GM18508 (cell line): ENCODE results near the gene SPON1.
"Not testable (repeated sequence)": the region's sequence is repeated elsewhere in the genome, so short reads cannot be mapped to it uniquely, and the experiment has no call there.

Experiments
- ATAC-seq: cut with Tn5 transposase; IDR thresholded peaks from one replicate; pipeline ENCODE4 v1.9.1; 2021; ENCODE audit warnings: moderate number of reproducible peaks; ENCODE audit not compliant: insufficient read depth, unreplicated experiment

SPON1 gene

DNA sequence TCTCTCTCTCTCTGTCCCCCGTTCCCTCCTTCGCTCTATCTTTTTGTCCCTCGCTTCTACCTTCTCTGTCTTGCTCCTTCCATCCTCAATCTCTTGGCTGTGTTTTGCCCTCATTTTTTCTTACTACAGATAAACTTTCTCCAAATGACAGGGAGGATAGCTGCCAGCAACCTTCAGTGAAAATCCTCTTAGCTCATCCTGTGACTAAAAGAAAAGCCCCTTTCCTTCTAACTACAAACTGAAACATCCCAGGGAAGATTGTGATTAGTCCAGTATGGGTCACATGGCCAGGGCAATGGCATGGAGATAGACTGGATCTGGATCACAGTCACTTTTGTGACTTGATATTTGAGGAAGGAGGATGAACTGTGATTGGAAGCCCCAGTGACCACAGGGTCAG lies 10.4 kb downstream of the SPON1 start:
- no peak for ATAC-seq

DNA sequence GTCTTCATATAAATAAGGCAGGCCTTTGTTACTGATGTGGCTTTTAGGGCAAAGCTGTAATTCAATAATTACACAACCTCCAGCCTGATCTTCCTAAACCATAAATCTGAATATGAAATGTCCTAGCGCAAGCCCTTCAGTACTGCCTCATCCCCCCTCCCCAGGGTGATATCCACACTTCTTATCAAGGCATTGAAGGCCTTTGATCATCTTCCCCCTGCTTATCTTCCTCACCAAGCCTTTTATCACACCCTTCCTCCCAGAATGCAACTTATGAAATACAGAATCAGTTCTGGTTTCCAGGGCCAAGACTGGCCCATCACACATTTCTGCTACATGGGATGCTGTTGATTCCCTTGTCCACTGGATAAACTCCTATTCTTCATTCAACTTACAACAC lies 12.1 kb downstream of the SPON1 start:
- ATAC-seq, result no peak

DNA sequence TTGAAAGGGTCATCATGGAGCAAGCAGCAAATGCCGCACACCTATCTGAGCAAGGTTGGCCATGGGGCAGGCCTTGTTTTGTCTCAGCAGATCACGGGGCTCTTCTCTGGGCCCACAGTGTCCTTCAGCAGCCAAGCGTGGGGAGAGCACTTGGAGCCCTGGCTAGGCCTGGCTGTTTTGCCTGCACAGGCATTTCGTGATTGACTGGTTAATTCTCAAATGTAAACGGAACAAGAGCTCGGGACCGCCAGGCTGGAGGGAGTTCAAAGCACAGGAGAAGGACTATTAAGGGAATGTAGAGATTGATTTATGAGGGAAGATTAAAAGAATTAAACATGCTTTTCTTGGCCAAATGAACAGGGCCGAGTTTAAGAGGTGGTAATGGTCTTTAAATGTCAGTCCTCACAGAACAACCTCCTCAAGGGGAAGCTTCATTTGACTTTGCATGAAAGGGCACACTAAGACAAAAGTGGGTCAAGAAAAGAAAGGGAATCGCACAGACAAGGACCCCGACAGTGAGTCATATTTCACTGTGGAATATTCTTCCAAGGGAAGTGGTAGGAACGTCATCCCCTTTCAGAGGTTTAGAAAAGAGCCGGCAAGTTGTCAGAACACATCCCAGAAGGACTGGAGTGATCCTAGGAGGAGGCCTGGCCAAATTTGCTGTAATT lies 20.7 kb downstream of the SPON1 start:
- ATAC-seq, result no peak

DNA sequence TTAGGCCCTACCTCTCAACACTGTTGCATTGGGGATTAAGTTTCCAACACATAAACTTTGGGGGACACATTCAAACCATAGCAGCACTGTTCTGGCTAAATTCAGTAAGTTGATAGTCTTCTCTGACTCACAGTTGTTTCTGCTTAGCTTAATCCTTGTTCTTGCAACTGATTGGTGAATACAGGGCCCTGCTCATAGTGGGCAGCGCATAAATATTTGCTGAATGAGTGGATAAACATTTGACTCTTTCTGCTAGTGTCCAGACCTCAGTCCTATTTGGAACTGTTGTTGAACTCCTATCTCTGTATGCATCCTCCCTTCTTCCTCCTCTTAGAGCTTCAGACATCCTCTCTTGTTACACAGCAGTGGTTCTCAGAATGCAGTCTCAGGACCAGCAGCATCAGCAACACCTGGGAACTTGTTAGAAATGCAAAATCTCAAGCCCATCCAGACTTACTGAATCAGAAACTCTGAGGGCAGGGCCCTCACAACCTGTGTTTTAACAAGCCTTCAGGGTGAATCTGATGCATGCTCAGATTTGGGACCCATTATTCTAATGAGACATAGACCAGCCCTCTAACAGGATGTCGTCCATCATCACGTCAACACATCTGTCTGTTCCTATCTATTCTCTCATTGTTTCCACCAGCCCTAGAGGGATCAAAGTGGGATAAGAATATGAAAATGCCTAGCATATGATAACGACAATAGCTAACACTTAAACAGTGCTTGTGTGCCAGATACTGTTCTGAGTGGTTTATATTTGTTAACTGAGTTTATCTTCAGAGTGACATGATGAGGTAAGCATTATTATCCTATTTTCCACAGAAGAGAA lies 22.3 kb downstream of the SPON1 start:
- ATAC-seq, result no peak

DNA sequence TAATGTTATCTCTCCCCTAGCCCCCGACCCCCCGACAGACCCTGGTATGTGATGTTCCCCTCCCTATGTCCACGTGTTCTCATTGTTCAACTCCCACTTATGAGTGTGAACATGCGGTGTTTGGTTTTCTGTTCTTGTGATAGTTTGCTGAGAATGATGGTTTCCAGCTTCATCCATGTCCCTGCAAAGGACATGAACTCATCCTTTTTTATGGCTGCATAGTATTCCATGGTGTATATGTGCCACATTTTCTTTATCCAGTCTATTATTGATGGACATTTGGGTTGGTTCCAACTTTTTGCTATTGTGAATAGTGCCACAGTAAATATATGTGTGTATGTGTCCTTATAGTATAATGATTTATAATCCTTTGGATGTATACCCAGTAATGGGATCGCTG lies 24.2 kb downstream of the SPON1 start:
- ATAC-seq, result not testable (repeated sequence)

DNA sequence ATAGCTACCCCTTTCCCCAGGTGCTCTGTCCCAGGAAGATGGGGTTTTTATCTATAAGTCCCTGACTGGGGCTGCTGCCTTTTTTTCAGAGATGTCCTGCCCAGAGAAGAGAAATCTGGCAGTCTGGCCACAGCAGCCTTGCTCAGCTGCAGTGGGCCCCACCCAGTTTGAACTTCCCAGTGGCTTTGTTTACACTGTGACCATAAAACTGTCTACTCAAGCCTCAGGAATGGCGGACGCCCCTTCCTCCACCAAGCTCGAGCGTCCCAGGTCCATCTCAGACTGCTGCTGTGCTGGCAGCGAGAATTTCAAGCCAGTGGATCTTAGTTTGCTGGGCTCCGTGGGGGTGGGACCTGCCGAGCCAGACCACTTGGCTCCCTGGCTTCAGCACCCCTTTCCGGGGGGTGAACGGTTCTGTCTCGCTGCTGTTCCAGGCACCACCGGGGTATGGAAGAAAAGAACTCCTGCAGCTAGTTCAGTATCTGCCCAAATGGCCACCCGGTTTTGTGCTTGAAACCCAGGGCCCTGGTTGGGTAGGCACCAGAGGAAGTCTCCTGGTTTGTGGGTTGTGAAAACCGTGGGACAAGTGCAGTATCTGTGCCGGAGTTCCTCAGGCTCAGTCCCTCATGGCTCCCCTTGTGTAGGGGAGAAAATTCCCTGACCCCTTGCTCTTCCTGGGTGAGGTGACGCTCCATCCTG lies 29.8 kb downstream of the SPON1 start:
- ATAC-seq, result not testable (repeated sequence)

DNA sequence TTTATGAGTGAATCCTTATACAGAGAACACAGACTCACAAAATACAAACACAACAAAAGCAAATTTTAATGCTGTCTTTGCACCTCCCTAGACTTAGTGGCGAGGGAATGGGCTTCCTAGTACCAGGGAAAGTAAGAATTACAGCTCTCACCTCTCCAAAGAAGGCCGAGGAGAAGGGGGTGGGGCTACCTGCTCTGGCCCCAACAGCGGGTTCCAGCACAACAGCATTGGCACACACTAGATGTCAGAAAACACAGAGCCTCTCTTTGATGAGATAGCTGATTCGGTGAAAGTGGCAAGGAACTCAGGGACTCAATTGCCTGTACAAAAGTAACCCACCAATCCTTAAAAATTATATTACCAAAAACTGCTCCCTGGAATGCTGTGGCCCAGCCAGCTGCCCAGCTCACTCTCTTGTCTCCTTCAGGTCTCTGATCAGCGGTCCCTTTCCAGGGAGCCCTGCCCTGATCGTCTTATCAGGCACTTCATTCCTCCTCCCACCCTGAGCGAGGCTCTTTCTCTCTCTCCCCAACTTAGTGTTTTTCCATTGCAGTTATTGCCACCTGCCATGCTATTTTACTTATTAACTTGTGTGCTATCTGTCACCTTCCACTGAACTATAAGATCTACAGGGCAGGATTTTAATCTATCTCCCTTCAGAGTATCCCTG lies 30.7 kb downstream of the SPON1 start:
- ATAC-seq, result no peak

DNA sequence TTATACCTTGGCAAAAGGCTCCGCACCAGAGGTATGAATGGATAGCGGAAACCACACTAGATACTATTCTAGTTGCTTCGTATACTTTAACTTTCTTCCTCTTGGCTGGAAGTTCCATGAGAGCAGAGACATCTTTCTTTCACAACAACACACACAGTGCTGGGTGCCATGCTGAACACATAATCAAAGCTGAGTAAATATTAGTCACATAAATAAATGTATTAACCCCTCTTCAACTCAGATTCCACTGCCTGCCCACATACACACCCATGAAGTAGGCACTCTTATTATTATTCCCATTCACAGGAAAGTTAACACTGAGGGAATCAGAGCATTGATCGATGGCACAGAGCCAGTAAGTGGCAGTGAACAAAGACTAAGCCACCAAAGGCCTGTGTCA lies 35.4 kb downstream of the SPON1 start:
- no peak for ATAC-seq

DNA sequence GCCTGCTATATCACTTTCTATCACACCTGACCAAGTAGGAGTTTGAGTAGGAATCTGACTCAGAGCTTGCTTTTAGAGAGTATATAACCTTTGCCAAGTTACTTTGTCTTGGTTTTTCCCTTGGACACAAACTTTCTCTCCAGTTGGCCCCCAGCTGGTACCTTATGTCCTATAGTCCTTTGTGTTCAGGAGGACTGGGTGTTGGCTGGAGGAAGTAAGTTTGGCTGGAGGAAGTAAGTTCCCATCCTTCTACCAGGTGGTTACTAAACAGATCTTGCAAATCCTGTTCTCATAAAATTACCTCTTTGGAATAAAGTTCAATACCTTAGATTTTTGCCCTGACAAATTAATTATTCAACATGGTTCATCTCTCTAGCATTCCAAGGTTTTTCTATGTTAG lies 37.2 kb downstream of the SPON1 start:
- ATAC-seq, result no peak

DNA sequence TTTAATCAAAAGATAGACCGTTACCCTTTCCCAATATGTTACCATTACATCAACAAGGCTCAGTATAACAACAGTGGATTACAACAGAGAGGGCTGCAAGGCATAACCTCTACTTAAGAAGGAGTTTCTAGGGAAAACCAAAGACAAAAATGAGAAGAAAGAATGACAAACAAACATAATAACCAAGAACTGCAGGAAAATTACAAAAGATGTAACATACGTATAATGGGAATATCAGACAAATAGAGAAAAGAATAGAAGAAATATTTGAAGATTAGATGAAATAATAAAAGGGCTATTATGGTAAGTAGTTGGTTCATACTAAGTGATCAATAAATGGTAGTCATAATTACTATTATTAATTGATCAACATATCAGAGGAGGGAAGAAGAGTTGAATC lies 39.1 kb downstream of the SPON1 start:
- ATAC-seq, result no peak

DNA sequence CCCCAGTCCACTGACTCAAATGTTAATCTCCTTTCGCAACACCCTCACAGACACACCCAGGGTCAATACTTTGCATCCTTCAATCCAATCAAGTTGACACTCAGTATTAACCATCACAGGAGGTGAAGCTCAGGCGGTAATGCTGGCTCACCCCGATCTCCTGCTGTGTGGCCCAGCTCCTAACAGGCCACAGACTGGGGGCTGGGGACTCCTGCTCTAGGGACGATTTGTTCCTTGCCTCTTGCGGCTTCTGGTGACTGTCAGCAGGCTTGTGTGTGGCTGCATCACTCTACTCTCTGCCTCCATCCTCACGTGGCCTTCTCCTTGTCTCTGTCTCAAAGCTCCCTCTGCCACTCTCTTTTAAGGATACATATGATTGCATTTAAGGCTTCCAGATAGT lies 45.0 kb downstream of the SPON1 start:
- ATAC-seq, result no peak

DNA sequence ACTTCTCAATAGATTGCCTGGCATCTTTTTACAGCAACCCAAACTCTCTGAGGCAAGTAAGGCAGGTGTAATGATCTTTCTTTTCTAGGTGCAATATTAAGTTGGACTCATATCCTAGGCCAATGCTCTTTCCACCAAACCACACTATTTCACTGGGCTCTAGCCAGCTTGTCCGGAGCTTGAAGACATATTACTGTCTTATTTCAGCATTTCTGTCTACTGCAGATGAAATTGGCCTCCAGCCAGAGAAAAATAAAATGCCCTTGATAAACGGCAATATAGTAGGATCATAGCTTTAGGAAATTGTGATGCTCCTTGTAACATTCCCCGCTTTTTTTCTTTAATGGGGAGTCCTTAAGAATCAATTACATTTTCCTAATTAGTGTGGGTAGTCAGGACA lies 48.1 kb downstream of the SPON1 start:
- no peak for ATAC-seq

DNA sequence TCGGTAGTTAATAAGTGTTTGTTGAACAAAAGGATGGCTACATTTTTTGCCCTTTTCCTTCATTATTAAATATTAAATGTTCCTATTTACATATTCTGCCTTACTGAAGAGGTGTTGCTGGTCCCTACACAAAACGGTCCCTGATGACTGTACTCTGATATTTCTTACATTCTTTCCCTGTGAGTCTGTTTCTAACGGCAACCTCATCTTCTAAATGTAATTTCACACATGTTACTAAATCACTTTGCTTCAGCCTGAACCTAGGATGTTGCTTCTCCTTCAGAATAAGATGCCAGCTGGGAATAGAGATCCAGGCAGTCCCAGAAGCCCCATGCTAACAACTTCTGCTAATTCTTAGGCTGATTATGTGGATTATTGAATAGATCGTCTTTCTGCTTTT lies 50.3 kb downstream of the SPON1 start:
- ATAC-seq, result no peak

DNA sequence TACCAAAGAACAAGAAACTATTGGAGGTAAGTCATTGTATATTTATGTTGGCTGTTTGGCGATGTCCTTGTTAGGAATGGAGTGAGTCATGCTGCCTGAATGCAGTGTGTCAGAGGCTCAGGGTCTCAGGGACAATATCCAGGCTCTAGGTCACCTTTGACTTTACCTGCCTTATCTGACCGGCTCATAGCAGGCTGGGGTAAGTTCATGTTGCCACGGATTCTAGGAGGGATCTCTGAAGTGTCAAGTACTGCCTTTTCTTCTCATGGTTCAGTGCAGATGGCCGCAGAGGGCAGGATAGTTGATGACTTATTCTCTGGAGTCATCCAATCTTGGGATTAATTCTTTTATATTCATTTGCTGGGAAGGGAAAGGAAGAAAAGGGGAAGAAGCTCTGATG lies 53.2 kb downstream of the SPON1 start:
- no peak for ATAC-seq

DNA sequence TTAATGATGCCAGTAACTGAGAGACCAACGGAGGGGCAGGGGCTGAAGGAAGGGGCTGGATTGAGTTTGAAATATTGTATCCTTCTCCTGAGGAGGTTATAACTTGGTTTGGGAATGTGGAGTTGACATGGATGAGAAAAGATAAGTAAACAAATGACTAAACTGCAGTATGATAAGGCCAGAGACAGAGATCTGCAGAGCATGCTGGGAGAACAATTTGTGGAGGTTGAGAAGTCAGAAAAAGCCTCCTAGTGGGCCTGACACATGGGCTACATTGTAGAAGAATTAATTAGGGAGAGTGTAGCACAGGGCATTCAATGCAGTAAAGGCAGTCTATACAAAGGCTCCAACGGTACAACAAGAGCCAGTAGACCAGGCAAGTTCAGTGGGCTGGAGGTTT lies 55.9 kb downstream of the SPON1 start:
- ATAC-seq, result no peak

DNA sequence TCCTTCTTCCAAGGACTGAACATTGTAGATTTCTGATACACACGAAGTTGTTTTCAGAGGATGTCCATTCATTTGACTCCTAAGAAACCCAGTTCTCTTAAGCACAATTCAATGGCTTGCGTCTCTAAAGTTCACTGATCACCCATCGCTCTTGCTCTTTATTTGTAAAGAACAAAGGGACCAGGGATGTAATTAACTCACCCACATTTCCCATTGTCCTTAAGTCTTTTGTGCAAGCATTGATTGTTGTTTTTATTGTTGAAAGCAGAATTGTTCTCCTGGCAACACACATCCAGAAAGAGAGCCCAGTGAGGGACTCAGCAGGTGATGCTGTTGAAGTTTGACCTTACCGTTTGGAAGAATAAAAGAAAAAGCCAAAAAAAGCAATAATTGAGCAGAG lies 59.2 kb downstream of the SPON1 start:
- ATAC-seq, result no peak

DNA sequence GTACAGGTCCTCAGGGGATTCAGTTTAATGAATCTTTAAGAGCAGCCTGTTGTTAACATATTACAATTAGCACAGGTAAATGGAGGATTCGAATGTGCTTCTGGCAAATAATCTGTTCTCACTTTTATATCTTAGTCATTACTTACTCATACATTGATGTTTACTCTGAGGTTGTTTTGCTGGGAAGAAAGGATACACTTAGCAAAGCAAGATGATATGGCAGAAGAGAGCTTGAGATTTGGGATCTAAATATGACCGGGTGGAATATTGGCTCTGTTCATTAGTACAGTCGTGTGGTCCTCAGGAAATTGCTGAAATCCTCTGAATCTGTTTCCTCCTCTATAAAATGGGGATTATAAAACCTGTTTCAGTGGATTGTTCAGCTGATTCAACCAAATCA lies 59.7 kb downstream of the SPON1 start:
- no peak for ATAC-seq

DNA sequence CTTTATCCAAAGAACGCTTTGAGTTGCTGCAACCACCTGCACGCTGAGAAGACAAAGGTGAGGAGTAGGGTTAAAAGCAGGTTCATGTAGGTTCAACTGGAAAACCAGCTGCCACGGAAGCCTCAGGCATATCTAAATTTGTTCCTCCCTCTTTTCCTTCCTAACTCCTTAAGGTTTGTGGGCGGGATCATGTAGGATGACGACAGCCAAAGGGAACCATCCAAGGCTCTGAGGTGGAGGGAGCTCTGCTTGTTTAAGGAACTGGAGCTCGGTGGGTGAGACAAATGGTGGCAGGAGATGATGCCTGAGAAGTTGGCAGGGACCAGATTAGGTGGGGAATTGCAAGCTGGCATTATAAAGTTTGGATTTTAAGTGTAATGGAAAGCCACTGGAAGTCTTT lies 60.3 kb downstream of the SPON1 start:
- ATAC-seq, result no peak

DNA sequence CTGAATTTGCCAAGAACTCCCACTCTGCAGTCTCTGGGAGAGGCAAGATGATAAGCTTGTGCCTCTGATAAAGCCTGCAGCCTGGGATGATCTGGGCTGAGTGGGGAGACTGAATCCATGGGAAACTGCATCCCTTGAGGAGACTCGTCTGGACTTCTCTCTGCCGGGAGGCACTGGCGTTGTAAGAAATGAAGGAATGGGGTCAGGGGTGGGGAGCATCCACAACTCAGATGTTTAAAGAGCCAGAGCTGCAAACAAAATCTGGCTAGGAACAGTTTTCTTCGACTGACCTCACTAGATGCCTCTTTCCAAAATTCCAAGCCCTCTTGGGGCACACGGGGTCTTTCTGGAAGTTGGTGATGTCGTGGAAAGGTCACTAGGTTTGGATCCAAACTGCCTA lies 64.4 kb downstream of the SPON1 start:
- no peak for ATAC-seq

DNA sequence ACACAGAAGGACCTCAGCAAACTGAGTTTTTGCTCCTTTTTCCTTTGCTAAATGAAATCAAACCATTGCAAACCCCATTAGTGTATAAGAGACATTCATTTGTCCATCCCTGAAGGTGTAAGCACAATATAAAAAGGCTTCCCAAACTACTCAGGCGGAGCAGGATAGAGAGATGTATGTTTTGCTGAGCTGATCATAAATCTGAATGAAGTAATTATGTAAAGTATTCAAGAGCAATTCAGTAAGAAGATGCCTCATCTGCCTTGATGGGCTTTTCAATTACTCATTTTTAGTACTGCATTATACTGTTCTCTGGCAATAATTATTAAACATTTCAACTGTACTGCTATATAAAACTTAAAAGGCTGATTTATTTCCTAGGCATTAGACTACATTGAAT lies 65.0 kb downstream of the SPON1 start:
- no peak for ATAC-seq

DNA sequence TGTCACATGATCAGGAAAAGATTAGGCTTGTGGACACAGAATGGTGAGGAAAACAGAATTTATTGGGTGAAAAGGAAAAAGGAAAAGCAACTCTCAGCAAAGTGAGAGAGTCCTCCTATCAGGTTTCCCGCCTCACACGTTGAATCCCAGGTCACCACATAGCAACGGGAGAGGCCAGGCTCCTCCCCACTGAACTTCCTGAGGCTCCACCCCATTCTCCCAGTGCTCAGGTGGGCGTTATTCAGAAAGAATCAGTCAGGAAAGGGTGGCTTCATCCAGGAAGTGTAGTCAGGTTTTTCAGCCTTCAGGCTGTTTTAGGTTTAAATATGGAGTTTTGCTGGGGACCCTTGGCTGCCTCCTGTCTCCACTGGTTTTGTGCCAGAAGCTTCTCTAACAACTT lies 66.9 kb downstream of the SPON1 start:
- ATAC-seq, result no peak
